NCI-H2196 (cell line): ENCODE measurements around the gene UBB.
"Not testable (repeated sequence)": the region's sequence is repeated elsewhere in the genome, so short reads cannot be mapped to it uniquely, and the experiment has no call there.

Experiments
- DNase-seq: peaks from one replicate; lab custom pipeline; 2025; ENCODE audit not compliant: unreplicated experiment; lab: John Stamatoyannopoulos, UW

UBB gene

GRCh38 chr17:16374146-16374938 is 6.5 kb upstream of the UBB start:
- DNase-seq = no peak

- peak; percentile 17 for DNase-seq
These were observed 3.0 kb upstream of the UBB start for GRCh38 chr17:16377941-16378341.

DNA sequence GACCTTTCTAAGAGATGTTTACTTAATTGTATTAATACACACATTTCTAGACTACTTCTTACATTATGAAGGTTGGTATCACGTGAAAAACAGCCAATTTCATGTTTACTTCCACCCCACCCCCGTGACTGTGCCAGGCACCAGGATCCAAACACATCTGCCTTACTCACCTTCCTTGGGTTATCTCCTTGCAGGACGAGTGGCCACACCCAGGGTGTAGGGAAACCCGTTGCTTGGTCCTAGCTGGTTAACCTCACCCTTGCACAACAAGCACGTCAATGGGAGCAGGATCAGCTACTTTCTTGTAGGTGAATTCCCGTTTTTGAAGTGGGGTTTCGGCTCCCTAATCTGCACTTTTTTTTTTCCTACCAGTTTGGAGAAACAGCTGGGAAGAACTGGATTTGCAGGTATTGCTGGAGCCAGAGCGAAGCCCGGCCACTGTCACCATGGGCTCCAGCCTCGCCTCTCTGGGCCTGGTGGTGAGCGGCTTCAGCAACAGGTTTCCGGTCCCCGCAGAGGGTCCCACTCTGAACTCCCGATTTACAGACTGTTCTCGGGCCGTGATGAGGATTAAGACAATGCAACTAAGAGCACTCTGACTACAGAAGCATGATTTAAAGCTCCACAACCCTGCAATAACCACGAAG is 2.1 kb upstream of the UBB start:
- DNase-seq = no peak

DNA sequence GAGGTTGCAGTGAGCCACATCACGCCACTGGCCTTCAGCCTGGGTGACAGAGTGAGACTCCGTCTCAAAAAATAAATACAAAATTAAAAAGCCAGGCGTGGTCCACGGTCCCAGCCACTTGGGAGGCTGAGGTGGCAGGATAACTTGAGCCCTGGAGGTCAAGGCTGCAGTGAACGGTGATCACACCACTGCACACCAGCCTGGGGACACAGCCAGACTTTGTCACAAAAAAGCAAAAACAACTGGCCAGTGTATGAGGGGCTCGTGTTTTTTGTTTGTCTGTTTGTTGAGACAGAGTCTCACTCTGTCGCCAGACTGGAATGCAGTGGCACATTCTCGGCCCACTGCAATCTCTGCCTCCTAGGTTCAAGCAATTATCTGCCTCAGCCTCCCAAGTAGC is 1.2 kb upstream of the UBB start:
- no peak for DNase-seq

GRCh38 chr17:16381496-16381820 is 567 bp downstream of the UBB start:
- DNase-seq = no peak

DNA sequence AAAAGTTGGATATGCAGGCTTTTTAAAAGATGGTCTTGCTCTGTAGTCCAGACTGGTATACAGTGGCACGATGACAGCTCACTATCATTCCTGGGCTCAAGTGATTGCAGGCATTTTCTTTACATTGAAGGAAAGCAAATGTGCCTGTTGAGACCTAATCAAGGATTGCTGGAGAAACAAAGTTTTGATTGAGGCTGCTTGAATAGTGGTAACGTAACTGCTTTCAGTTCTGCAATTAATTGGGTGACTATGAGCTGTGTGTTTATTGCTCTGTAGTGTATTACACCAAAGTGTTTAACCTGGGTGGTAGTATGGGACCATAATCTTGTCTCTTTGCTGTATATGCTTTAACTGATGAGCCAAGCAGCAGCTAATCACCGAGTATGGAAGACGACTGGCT is 2.3 kb downstream of the UBB start:
- DNase-seq = no peak

- DNase-seq = no peak
These were observed 2.9 kb downstream of the UBB start for GRCh38 chr17:16383772-16384287.

- DNase-seq = no peak
These were observed 3.7 kb downstream of the UBB start for GRCh38 chr17:16384557-16384956.

DNA sequence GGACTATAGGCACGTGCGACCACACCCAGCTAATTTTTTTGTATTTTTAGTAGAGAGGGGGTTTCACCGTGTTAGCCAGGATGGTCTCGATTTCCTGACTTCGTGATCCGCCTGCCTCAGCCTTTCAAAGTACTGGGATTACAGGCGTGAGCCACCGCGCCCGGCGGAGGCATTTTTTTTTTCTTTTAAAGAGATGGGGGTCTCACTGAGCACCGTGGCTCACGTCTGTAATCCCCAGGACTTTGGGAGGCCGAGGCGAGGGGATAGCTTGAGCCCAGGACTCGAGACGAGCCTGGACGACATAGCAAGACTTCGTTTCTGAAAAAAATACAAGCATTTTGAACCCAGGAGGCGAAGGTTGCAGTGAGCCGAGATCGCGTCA is 5.2 kb downstream of the UBB start:
- not testable (repeated sequence) for DNase-seq

- no peak for DNase-seq
These were observed 10.6 kb downstream of the UBB start for GRCh38 chr17:16391451-16391850.

- DNase-seq = not testable (repeated sequence)
These were observed 11.6 kb downstream of the UBB start for GRCh38 chr17:16392491-16392890.

GRCh38 chr17:16395887-16396286 is 15.0 kb downstream of the UBB start:
- not testable (repeated sequence) for DNase-seq

- not testable (repeated sequence) for DNase-seq
These were observed 15.8 kb downstream of the UBB start for GRCh38 chr17:16396693-16397092.

DNA sequence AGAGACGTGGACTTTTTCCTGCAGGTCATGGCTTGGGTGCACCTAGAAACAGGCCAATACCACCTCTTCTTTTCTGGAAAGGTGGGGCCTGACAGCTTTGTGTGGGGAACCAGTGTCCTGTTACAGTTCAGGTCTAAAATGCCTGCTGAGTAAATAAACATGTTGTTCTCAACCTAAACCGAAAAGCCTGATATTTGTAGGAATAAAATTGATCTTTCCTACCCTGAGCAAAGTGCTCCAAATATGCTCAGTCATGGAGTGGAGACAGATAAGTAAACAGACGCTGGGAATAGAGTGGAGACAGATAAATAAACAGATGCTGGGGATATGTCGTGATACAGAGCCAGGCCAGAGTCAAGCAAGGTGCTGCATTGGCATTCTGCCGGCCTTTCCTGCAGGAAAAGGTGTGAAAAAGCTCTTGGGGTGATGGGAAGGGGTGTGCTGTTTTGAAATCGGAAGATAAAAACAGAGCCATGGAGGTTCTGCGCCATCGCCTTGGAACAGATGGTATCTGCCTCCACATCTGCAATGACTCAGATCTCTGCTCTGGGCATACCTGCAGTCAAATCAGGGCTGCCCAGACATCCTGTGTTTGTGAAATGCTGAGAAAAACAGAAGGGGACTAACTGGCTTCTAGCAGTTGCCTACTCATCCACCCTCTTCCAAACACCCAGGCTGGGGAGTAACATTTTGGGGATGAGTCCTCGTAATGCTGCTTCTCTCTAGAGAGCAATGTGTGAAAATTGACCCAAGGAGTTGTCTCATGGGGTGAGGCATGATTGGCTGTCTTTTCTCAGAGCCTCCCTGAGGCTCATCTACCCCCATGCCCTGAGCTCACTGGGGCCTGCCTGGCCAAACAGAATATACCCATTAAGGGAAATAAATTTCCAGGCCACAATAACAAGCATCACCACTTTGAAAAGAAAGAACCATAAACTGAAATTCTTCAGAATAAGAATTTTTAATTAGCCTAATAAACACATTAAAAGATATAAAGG is 17.7 kb downstream of the UBB start:
- DNase-seq = no peak

- not testable (repeated sequence) for DNase-seq
These were observed 23.0 kb downstream of the UBB start for GRCh38 chr17:16403847-16404246.

GRCh38 chr17:16406742-16407674 is 26.1 kb downstream of the UBB start:
- no peak for DNase-seq

GRCh38 chr17:16407911-16408588 is 27.2 kb downstream of the UBB start:
- DNase-seq = peak; percentile 62

GRCh38 chr17:16415031-16415924 is 34.4 kb downstream of the UBB start, which contains the start of gene TRPV2:
TRPV2 (plus strand) TSS chr17:16415571; CDS start chr17:16417669, 2,098 bp downstream.
- no peak for DNase-seq

DNA sequence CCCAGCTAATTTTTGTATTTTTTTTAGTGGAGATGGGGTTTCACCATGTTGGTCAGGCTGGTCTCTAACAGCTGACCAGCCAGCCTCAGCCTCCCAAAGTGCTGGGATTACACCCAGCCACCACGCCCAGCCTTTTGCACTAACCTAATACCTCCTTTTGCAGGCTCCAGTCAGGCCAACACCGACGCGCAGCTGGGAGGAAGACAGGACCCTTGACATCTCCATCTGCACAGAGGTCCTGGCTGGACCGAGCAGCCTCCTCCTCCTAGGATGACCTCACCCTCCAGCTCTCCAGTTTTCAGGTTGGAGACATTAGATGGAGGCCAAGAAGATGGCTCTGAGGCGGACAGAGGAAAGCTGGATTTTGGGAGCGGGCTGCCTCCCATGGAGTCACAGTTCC is 36.5 kb downstream of the UBB start:
- DNase-seq = no peak
